ENCODE data around the gene PDE4D.

- TF ChIP-seq FOXM1 (IDR thresholded peaks at IDR 0.05; ENCODE audit: borderline replicate concordance): no peak
- no peak for TF ChIP-seq SP1 (IDR thresholded peaks at IDR 0.05)
- no peak for TF ChIP-seq FOXA1 (IDR thresholded peaks at IDR 0.05)
- TF ChIP-seq FOXK2 (IDR thresholded peaks at IDR 0.05): no peak
- no peak for TF ChIP-seq ARNT (IDR thresholded peaks at IDR 0.05)
- TF ChIP-seq ZNF384 (IDR thresholded peaks at IDR 0.05): no peak
- no peak for TF ChIP-seq SUZ12 (IDR thresholded peaks at IDR 0.05)
- TF ChIP-seq TARDBP (IDR thresholded peaks at IDR 0.05): no peak
- no peak for TF ChIP-seq NFRKB (IDR thresholded peaks at IDR 0.05)
- TF ChIP-seq ELF4 (IDR thresholded peaks at IDR 0.05): no peak
Observed at GRCh38 chr5:59246145-59246869, 647.2 kb downstream of the PDE4D start.

Measured in HEK293T (cell line).